Naive B cell (primary cell): ENCODE data around the gene ID4. TPM values are rescaled to one million over a fixed set of nuclear protein-coding genes. Genes with fewer than 3 reads are reported as not detected.

Experiments
- ATAC-seq, 2 donors: fragments of 150-1000 bp; cut with Tn5 transposase; 2 replicates each; pipeline ENCODE4 v1.10.0; 2021; ENCODE audit warnings: low read depth in 2 of 2, mild to moderate bottlenecking in 2 of 2, moderate library complexity in 2 of 2
- DNase-seq: peaks from one replicate; pipeline ENCODE4 v3.0.0; 2022
- H3K27ac Mint-ChIP-seq, 6 donors: one replicate each; pipeline ENCODE4 v1.8.0; 2020 to 2022; ENCODE audit warnings: mild to moderate bottlenecking in 6 of 6, mixed read lengths in 6 of 6, moderate library complexity in 5 of 6, inconsistent platforms in 2 of 6
- H3K27me3 Mint-ChIP-seq, 3 donors: one replicate each; pipeline ENCODE4 v1.8.0; 2021 to 2022; ENCODE audit warnings: mixed read lengths in 3 of 3, mild to moderate bottlenecking in 1 of 3
- H3K36me3 Mint-ChIP-seq, 2 donors: one replicate each; pipeline ENCODE4 v1.8.0; 2020 to 2022; ENCODE audit warnings: mixed read lengths in 2 of 2, inconsistent platforms in 1 of 2, mild to moderate bottlenecking in 1 of 2
- H3K4me1 Mint-ChIP-seq, 3 donors: one replicate each; pipeline ENCODE4 v1.8.0; 2020 to 2022; ENCODE audit warnings: mixed read lengths in 3 of 3, inconsistent platforms in 1 of 3, mild to moderate bottlenecking in 1 of 3, moderate library complexity in 1 of 3
- H3K4me3 Mint-ChIP-seq, 8 donors: one replicate each; pipeline ENCODE4 v1.8.0; 2020 to 2022; ENCODE audit warnings: mild to moderate bottlenecking in 8 of 8, mixed read lengths in 8 of 8, moderate library complexity in 8 of 8, inconsistent platforms in 2 of 8
- H3K9me3 Mint-ChIP-seq, 7 donors: one replicate each; pipeline ENCODE4 v1.8.0; 2020 to 2022; ENCODE audit warnings: mixed read lengths in 7 of 7, mild to moderate bottlenecking in 5 of 7, inconsistent platforms in 2 of 7, moderate library complexity in 1 of 7
- polyA plus RNA-seq, 6 donors: library from polyadenylated mRNA; unstranded; fragments of 300-500 nt; fragmentation: Illumina TruSeq; gene quantifications; one replicate each; pipeline ENCODE4 v1.2.3, GENCODE V29; 2021; ENCODE audit warnings: low read depth in 6 of 6

The ID4 gene
- polyA plus RNA-seq, 6 donors from 2014 or later: not detected

- Mint-ChIP-seq H3K27ac (no peak overlapping the region), H3K4me3 (no peak overlapping the region), H3K4me1 (no peaks in the 10 kb centered on the region), H3K9me3 (peaks cover 0 to 8% (median 0%) of the 10 kb centered on the region in 7 donors), H3K36me3 (no peaks in the 10 kb centered on the region), H3K27me3 (peaks cover 0 to 9% (median 5%) of the 10 kb centered on the region in 3 donors)
- DNase-seq (no peak), ATAC-seq (no peak)
Observed at GRCh38 chr6:19876672-19877071, 39.5 kb downstream of the ID4 start.

DNA sequence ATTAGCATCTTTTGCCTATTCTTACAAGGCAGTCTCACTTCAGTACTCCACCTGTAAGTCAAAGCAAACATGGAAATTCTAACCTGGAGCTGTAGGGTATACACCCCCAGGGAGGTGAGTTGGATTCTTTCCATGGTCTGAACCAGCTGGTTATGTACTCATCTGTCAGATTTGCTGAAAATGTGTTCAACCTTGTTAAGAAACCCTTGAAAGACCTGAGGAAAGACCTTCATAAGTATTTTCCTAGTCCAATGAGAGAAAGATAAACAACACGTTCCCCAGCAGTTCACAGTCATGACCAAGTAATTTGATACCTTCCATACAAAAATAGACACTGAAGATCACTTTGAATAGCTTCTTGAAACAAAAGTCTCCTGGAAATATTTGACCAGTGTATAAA is 42.5 kb downstream of the ID4 start:
- no peaks in the 10 kb centered on the region for H3K4me1 Mint-ChIP-seq
- H3K9me3 Mint-ChIP-seq: peaks cover 0 to 8% (median 2%) of the 10 kb centered on the region in 7 donors
- no peak overlapping the region for H3K27ac Mint-ChIP-seq
- no peaks in the 10 kb centered on the region for H3K36me3 Mint-ChIP-seq
- H3K27me3 Mint-ChIP-seq: no peaks in the 10 kb centered on the region
- no peak overlapping the region for H3K4me3 Mint-ChIP-seq
- no peak for DNase-seq
- no peak for ATAC-seq

GRCh38 chr6:19880066-19880465 is 42.9 kb downstream of the ID4 start:
- H3K36me3 Mint-ChIP-seq: no peaks in the 10 kb centered on the region
- H3K27me3 Mint-ChIP-seq: no peaks in the 10 kb centered on the region
- DNase-seq (no peak), ATAC-seq (no peak)
- no peaks in the 10 kb centered on the region for H3K4me1 Mint-ChIP-seq
- no peak overlapping the region for H3K27ac Mint-ChIP-seq
- H3K4me3 Mint-ChIP-seq: no peak overlapping the region
- H3K9me3 Mint-ChIP-seq: peaks cover 0 to 8% (median 2%) of the 10 kb centered on the region in 7 donors

GRCh38 chr6:19891451-19891850 is 54.3 kb downstream of the ID4 start:
- Mint-ChIP-seq H3K27ac (no peak overlapping the region), H3K4me1 (no peaks in the 10 kb centered on the region), H3K4me3 (no peak overlapping the region), H3K9me3 (peaks cover 0 to 9% (median 6%) of the 10 kb centered on the region in 7 donors), H3K27me3 (no peaks in the 10 kb centered on the region), H3K36me3 (no peaks in the 10 kb centered on the region)
- ATAC-seq (no peak), DNase-seq (no peak)
